NCI-H2107 (cell line): ENCODE measurements around the gene SSC5D.
A peak's percentile ranks its signal among the peaks of the same experiment; 100 is the strongest.
"Not testable (repeated sequence)": the region's sequence is repeated elsewhere in the genome, so short reads cannot be mapped to it uniquely, and the experiment has no call there.

Source experiments
- DNase-seq: peaks from one replicate; lab custom pipeline; 2025; lab: John Stamatoyannopoulos, UW

The SSC5D gene

DNA sequence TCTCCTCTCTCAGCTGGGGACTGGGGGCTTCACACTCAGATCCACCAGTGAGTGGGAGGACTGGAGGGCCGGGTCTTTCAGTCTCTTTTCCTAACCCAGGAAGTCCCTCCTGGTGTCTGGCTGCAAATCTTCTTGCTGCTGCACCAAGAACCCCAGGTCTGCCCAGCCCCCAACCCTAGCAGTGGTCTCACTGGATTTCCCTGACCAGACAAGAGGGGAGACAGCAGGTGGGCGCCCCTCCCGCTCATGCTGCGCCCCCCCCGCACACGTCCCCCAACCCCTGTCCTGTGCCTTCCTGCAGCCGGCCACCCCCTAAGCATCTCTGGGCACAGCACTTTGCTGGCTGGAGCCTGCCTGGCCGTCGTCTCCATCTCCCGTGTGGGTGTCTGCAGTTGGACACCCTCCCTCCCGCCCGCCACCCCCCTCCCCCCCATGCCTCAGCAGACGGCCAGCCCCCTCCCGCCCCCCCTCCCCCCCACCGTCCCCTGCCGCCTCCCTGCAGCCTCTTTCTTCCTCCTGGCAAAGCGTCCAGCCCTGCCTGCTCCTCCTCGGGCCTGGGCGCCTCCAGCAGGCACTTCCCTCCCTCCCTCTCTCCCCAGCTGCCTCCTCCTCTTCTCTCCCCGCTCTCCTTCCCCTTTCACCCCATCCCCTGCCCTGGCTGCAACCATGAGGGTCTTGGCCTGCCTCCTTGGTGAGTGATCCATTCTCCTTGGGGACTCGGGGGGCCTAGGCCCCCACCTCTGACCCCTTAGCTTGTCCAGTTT lies at the start of gene SSC5D:
Gene SSC5D, plus strand, starts transcription at position 513 of the 764 bp plus-strand sequence. Its CDS starts 154 bp downstream, at position 667.
- no peak for DNase-seq

DNA sequence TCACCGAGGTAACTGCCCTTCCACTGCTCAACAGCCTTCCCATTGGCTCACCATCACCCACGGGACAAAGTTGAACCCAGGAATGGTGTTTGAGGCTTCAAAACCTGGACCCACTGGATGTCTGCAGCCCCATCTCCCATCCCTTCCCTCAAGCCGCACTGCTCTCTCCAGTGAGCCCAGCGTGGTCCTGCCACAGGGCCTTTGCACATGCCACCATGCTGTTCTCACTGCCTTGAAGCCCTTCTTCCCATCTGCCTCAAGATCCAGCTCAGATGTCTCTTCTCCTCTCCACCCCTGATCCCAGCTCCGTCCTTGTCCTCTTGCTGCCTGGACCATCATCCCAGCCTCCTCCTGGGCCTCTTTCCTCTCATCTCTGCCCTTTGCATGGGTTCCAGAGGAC lies 49.2 kb upstream of the SSC5D start:
- DNase-seq: no peak

DNA sequence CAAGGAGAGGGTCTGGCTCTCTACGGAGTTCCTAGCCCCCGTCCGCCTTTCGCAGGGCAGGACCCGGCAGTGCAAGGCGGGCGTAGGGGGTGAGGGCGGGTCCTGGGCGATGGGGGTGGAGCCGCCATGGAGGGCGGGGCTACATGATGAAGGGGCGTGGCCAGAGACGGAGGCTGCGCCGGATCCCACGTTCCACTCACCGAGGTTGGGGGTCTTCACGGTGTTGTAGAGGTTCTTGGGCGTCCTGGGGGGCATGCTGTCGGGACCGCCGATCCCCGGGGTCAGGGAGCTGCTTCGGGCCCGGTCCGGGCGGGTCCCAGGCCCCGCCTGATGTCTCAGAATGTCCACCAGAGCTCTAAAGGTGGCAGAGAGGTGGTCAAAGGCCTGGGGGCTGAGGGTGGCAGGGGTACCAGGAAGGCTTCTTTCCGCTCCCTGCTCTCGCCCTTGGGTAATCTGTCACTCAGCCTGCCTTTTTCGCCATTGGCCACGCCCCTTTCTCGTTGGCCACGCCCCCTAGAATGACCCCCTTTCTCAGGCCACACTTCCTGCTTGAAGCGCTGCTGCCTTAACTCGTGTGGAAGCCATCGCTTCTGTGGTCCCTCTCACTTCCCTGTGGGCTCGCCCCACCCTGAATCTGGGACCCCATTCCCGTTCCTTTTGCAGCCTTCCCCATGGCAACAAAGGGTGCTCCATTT lies 47.7 kb upstream of the SSC5D start:
- no peak for DNase-seq

DNA sequence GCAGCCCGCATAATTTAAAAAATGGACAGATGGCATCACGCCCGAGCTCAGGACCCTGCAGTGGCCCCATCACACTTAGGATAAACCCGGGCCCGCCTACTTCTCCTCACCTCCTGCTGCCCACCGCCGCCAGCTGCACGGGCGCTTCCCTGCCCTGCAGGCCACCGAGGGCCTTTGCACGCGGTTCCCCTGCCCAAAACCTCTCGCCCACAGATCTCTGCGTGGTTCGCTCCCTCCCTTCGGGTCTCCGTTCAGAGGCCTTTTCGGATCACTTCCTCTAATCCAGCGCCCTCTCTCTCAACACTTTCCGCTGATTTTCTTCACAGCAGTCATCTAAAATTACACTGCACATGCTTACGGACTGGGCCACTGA lies 46.9 kb upstream of the SSC5D start:
- DNase-seq: no peak

DNA sequence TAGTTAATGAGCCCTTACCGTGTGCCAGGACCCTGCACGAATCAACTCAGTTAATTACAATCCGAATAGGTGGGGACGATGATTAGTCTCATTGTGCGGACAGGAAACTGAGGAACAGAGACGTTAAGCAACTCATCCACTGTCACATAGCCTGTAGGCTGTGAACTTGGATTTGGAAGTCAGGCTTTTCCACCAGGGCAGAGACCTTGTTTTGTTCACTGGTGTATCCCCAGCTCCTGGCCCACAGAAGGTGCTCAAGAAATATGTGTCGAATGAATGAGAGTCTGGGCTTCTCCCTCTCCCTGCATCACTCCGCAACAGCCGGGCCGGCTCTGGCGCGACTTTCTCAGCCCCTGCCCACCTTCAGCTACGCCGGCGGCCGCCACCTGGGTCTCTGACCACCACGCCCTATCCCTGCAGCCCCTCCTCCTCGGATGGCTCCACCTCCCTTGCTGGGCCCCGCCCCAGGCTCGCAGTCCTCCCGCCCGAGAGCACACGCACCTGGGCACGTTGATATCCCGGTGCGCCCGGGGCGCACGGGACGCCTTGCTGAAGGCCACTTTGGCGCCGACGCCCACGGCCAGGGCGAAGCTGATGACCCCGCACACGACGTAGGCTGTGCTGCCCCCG lies 46.4 kb upstream of the SSC5D start:
- no peak for DNase-seq

DNA sequence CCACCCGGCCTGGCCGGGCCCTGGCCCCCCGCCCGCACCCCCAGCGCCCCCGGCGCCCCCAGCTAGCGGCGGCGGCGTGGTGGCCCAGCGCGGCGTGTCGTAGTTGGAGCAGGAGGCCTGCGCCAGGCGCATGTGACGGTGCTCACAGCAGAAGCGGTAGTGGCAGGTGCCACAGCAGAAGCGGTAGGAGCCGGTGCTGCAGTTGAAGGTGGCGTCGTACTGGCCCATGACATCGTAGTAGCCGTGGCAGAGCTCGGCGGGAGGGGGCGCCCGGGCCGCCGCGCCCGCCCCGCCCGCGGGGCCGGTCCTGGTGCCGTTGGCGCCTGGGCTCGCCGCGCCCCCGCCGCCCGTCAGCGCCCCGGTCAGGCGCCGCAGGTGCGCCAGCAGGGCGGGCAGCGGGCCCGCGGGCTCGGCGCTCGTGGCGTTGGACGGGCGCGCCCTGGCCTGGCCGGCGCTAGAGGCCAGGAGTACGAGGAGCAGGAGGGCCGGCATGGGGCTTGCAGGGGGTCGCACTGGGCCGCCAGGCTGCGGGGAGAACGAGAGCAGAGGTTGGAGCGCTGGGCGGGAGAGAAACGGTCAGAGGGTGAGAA lies 45.8 kb upstream of the SSC5D start:
- DNase-seq: no peak

DNA sequence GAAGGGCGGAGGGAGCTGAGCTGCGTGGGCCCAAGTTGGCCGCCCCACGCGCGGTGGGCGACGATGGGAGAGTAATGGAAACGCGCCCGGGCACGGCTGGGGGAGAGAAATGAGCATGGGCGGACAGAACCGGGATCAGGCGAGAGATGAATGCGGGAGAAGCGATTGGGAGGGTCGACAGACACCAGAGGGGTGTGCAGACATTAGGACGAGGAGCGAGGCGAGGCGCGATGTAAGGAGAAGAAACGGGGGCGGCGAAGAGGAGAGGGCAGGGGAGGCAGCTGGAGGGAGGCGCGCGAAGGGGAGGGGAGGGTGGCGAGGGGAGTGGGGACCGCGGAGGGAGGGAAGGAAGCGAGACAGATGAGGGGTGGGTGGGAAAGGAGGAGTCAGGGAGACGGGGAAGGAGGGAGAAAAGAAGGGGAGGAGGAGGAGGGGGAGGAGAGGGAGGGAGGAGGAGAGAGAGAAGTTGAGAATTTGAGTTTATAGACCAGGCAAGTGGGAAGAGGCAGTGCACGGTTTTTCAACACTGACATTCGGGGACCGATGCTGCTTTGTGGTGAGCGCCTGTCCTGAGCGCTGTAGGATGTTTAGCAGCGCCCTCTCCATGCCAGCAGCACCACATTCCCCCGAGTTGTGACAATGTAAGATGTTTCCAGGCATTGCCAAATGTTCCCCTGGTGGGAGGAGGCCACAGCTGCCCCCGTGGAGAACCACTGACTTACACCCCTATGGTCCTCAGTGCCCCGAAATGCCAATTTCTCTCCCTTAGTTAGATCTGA lies 45.0 kb upstream of the SSC5D start, which contains the start of gene SHISA7:
Gene SHISA7, minus strand, starts transcription at position 256 of the 779 bp plus-strand sequence. CDS start 437 bp downstream, outside the sequence.
- no peak for DNase-seq

DNA sequence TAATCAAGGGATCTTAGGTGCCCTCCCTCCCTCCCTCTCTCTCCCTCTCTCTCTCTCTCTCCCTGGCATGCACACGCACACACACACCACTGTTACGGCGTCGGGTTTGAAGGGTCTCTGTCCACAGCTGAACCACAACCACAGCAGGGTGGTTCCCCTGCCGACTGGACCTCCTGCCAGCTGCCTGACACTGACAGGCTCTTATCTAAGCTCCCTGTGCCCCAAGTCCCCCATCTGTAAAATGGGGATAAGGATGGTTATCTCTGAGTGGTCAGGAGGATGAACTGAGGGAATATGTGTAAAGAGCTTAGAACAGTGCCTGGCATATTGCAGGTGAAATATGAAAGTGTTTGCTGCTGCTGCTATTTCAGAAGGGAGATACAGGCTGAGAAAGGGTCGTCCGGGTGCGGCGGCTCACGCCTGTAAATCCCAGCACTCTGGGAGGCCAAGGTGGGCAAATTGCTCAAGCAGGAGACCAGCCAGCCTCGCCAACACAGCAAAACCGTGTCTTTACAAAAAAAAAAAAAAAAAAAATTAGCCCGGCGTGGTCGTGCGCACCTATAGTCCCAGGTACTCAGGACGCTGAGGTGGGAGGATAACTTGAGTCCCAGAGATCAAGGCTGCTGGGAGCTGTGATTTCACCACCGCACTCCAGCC lies 44.3 kb upstream of the SSC5D start:
- no peak for DNase-seq

DNA sequence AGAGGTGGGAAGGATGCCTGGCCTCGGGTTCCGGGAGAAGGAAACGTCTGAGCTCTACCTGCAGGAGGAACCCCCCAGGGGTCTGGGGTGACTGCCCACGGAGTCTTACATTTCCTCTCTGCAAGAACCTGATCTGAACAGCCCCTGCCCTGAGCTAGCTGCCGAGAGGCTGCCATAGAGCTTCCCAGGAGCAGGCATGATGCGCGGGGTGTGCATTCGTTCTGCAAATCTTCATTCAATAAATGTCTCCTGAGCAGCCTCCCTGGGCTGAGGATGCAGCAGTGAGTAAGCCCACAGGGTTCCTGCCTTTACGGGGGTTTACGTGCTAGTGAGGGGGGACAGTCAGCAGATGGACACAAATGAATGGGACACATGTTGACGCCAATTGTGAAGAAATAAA lies 43.6 kb upstream of the SSC5D start:
- DNase-seq: no peak

DNA sequence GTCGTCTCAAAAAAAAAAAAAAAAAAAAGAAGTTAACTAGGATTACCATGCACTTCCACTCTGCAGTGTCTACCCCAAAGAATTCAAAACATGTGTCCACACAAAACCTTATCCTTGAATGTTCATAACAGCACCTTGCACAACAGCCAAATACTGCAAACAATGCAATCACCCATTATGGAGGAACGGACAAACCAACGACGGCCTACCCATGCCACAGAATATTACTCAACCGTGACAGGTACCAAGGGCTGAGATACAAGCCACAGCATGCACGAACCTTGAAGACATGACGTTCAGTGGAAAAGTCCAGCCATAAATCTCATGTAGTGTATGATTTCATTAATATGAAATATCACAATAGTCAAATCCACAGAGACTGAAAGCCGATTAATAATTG lies 42.2 kb upstream of the SSC5D start:
- no peak for DNase-seq

DNA sequence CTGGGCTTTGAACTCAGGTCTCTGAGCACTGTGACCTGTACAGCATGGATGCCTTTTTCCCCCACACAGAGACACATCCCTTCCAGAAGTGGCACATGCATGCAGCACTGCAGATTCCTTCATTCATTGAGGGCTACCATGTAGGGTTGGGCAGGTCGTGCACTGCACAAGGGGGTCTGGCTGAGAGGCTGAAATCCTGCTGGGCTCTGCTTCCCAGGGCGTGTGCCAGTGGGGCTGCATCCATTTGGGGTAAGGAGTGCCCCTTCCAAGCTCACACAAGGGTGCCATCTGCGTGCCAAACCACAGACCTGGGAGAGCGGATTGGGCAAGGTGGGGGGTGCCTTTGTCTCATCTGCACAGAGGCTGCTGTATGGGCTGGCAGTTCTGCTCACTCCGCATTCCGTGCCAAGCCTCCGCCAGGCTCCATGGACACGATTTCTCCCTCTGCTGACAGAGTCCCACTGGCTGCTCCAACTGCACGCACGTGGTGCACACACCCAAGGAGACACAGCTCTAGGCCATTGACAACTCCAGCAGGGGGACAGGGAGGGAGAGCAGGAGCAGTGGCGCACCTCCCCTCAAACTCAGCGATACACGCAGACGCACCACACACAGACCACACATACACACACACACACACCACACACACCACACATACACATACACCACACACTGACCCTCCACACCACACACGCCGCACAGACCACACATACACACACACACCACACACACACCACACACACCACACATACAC lies 40.6 kb upstream of the SSC5D start:
- peak; percentile 65 for DNase-seq

DNA sequence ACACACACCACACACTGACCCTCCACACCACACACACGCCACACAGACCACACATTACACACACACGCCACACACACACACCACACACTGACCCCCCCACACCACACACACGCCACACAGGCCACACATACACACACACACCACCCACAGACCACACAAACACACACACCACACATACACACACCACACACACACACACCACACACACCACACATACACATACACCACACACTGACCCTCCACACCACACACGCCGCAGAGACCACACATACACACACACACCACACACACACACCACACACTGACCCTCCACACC lies 40.1 kb upstream of the SSC5D start:
- DNase-seq: not testable (repeated sequence)

DNA sequence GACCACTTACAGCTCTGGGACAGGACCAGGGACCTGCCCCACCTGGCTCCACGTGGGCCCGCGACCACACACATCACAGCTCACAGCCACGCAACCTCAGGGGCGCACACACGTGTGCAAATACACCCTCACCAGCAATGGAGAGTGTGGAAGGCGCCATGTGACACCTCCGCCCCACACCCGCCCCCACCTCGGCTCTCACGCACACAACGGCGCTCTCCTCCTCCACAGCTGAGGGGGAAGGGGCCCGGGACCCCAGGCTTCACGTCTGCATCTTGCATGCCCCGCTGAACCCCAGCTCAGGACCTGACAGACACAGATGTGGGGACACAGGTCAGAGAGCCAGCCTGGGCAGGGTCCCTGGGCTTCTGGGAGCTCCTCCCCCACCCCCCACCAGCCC lies 38.8 kb upstream of the SSC5D start:
- DNase-seq: no peak

DNA sequence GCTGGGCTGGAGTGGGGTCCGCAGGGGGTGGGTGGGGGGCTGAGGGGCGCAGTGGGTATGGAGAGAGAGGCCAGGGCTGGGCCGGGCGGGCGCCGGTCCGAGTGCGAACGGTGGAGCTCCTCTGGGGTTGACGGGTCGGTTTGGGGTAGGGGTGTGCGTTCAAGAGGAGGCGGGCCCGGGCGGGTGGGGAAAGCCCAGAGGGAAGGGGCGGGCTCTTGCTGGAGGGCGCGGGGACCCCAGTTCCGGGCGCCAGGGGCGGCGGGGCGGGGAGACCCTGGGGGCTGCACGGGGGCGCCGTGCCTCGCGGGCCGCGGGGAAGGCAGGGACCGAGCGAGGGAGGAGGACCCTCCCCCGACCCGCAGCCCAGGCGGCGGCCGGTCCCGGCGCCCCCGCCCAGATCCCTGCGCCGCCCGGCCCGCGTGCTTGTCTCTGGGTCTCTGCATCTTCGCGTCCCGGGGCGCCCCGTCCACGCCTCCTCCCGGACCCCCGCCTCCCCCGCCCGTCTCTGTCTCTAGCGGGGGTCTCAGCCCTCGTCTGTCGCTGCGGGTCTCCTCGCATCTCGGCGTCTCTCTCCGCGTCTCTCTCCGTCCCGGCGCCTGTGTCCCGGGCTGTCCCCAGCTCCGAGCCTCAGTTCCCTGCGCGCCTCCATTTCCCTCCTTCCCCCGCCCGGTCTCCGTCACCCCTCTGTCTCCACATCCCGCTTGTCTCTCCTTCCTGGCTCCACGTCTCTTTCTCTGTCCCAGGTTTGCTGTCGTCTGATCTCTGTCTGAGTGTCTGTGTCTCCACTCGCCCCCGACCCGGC lies 36.9 kb upstream of the SSC5D start:
- no peak for DNase-seq

DNA sequence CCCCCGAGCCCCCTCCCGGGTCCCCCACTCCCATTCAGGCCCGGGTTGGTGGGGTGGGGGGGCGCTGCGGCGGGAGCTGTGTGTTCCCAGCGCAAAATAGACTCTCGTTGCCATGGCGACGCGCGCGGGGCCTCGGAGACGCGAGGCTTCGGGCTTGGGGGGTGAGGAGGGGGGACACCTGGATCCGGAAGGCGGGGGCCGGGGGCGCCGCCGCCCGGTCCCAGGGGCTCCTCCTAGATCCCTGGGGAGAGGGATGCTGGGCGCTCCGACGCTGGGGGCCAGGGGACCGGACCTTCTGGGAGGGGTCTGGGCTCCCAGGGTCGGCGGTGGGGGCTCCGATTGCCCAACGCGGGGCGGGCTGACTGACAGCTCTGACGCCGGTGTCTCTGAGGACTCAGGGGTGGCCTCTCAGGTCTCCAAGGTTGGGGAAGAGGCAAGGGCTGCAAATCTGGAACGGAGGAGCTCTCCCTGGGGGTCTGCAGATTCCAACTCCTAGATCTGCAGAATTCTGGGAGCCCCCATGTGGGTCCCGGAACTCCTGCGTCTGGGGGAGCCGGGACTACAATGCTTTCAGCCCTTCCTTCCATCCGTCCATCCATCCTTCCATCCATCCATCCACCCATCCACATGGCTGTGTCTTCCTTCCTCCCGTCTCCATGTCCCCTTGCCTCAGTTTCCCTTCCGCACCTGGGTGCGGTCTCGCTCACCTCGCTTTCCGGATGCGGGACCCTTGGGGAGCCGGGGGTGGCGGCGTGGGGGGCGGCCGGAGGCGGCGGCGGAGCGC lies 36.1 kb upstream of the SSC5D start:
- DNase-seq: no peak

DNA sequence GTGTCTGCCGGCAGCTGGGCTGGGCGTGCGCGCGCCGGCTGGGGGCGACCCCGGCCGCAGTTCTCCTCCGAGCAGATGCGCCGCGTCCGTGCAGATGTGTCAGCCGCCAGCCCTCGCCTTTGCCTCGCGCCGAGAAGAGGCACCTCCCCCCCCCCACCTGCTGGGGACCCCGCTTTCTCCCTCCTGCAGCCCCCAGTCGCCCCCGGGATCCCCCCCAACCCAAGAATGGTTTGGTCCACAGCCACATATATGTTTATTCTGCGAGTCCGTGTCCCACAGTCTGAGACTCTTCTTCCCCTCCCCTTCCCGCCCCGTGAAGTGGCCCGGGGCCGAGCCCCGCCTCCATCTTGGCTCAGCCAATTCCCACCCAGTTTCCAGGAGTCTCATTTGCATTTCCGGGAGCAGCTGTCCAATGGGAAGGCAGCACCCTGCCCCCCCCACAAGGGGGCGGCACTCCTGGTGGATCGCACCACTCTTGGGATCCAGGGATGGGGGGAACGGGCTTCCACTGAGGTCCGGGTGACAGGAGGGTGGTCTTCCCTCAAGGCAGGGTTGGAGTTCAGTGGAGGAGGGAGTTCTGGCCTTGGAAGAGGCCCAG lies 35.4 kb upstream of the SSC5D start:
- DNase-seq: no peak

DNA sequence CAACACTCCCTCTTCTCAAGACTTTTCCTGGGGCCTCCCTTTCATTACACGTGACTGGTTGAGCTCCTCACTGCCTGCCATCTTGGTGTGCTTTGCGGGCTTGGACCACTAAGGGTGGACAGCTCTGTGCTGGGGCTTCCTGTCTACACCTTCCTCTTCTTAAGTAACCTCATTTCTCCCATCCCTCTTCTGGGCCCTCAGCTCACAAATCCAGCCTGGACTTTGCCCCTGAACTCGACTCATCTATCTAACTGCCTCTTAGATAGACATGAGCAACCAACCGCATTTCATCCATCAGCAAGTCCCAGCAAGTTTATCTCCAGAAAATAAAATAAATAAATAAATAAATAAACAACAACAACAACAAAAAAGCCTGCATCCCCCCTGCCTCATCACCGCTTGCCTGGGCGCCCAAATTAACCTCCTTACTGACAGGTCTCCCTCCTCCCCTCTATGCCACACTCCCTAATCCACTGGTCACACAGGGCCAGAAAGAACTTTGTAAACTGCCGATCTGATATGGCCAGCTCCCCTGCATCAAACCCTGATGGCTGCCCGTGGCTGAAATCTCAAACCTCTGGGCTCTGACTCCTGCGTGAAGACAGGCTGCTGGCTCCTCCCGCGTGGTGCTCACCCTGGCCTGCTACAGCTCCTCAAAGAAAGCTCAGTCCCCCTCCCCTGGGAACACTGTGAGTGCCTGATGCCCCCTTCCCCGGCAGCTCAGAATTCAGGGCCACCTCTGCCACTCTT lies 34.5 kb upstream of the SSC5D start:
- no peak for DNase-seq

DNA sequence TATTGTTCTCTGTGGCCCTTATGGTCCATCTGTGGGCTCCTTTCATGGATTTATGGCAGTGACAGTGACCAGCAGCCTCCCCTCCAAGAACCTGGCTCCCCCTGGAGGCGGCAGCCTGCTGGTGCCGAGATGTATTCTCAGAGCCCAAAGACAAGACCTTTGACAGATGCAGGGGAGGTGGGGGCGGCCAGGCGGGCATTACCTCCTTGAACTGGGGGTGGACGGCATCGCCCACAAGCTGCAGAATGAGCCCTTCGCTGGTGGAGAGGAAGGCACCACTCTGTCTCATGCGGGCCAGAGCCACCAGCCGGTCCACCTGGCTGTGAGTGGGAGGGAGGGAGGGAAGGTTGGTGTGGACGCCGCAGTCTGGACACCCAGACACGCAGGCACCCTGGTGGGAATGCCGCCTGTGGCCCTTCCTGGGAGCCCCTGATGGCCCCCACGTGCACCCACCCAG lies 33.4 kb upstream of the SSC5D start:
- no peak for DNase-seq
